ENCODE data around the gene NEGR1. TPM values are rescaled to one million over a fixed set of nuclear protein-coding genes. Genes with fewer than 3 reads are reported as not detected.
A peak's percentile ranks its signal among the peaks of the same experiment; 100 is the strongest.

NEGR1 gene
- total and polyA plus RNA-seq, 11 donors = 1.7 to 11.3 (median 6.8) TPM

- Histone ChIP-seq H3K9me3 (no peaks in the 10 kb centered on the region), H3K36me3 (no peaks in the 10 kb centered on the region), H3K27ac (no peak overlapping the region), H3K4me1 (peaks cover 0 to 11% (median 0%) of the 10 kb centered on the region in 12 donors), H3K27me3 (no peaks in the 10 kb centered on the region), H3K4me3 (no peak overlapping the region)
- TF ChIP-seq CTCF (IDR thresholded peaks at IDR 0.05) (no peak), POLR2A (IDR thresholded peaks at IDR 0.05) (no peak)
- DNase-seq = no peak
- intact Hi-C loops (cut with DNase I) = no loop called here
- WGBS, 4 donors = 25 to 34% (median 29%) methylated on average over 2 of the region's 2 CpGs
- ATAC-seq = no peak
These were observed 445.4 kb downstream of the NEGR1 start for GRCh38 chr1:71836904-71837303.

GRCh38 chr1:71835442-71835813 is 446.9 kb downstream of the NEGR1 start:
- TF ChIP-seq POLR2A (IDR thresholded peaks at IDR 0.05) = no peak
- intact Hi-C loops (cut with DNase I) = no loop called here
- no peaks in the 10 kb centered on the region for H3K9me3 ChIP-seq
- H3K27ac ChIP-seq = no peak overlapping the region
- H3K4me1 ChIP-seq = peaks cover 0 to 11% (median 0%) of the 10 kb centered on the region in 12 donors
- H3K27me3 ChIP-seq = no peaks in the 10 kb centered on the region
- DNase-seq (no peak), ATAC-seq (no peak)
- no peaks in the 10 kb centered on the region for H3K36me3 ChIP-seq
- no peak overlapping the region for H3K4me3 ChIP-seq

- ATAC-seq (peak; percentile 73 to 80 (median 78)), DNase-seq (peak in 4 of 5 donors; percentile 19 to 42 (median 28))
- TF ChIP-seq CTCF (IDR thresholded peaks at IDR 0.05) = no peak
- no peak for TF ChIP-seq POLR2A (IDR thresholded peaks at IDR 0.05)
- intact Hi-C loops (cut with DNase I) = no loop called here
- Histone ChIP-seq H3K27me3 (no peaks in the 10 kb centered on the region), H3K36me3 (no peaks in the 10 kb centered on the region), H3K4me1 (peaks cover 0 to 11% (median 0%) of the 10 kb centered on the region in 12 donors), H3K9me3 (no peaks in the 10 kb centered on the region), H3K4me3 (no peak overlapping the region), H3K27ac (no peak overlapping the region)
- 18 to 30% (median 22%) methylated on average over 4 of the region's 4 CpGs for WGBS, 4 donors
These were observed 447.5 kb downstream of the NEGR1 start for GRCh38 chr1:71834601-71835441.

- intact Hi-C loops (cut with DNase I) = no loop called here
- no peak for ATAC-seq
- H3K9me3 ChIP-seq = no peaks in the 10 kb centered on the region
- H3K4me3 ChIP-seq = no peak overlapping the region
- TF ChIP-seq POLR2A (IDR thresholded peaks at IDR 0.05) (no peak), CTCF (IDR thresholded peaks at IDR 0.05) (no peak)
- H3K4me1 ChIP-seq = peaks cover 0 to 11% (median 0%) of the 10 kb centered on the region in 12 donors
- no peak overlapping the region for H3K27ac ChIP-seq
- 60 to 68% (median 65%) methylated on average over 4 of the region's 4 CpGs for WGBS, 4 donors
- H3K36me3 ChIP-seq = no peaks in the 10 kb centered on the region
- DNase-seq = no peak
- no peaks in the 10 kb centered on the region for H3K27me3 ChIP-seq
These were observed 450.7 kb downstream of the NEGR1 start for GRCh38 chr1:71831646-71832045.

Data from heart left ventricle (tissue), 16 donors.